ES-I3 (cell line): ENCODE measurements around the gene AMELY.
"Not testable (repeated sequence)": the region's sequence is repeated elsewhere in the genome, so short reads cannot be mapped to it uniquely, and the experiment has no call there.

Experiments used
- H3K36me3 ChIP-seq: 2 replicates; pipeline ENCODE4 v1.6.1; 2013; ENCODE audit warnings: mild to moderate bottlenecking, low read length, control low read depth, moderate library complexity; ENCODE audit not compliant: insufficient read depth
- H3K4me1 ChIP-seq: 2 replicates; pipeline ENCODE4 v1.6.1; 2013; ENCODE audit warnings: mild to moderate bottlenecking, control low read depth, low read length; ENCODE audit not compliant: insufficient read depth
- H3K9ac ChIP-seq: 2 replicates; pipeline ENCODE4 v1.6.1; 2013; ENCODE audit warnings: low read depth, mild to moderate bottlenecking, low read length, moderate library complexity
- H3K9me3 ChIP-seq: 2 replicates; pipeline ENCODE4 v1.6.1; 2013; ENCODE audit warnings: mild to moderate bottlenecking, low read length, moderate library complexity; ENCODE audit not compliant: control insufficient read depth, insufficient read depth

The AMELY gene

GRCh38 chrY:6907591-6907990 is 4.0 kb downstream of the AMELY start:
- Histone ChIP-seq H3K9ac (no peak overlapping the region), H3K4me1 (no peaks in the 10 kb centered on the region), H3K36me3 (no peaks in the 10 kb centered on the region), H3K9me3 (no peaks in the 10 kb centered on the region)

DNA sequence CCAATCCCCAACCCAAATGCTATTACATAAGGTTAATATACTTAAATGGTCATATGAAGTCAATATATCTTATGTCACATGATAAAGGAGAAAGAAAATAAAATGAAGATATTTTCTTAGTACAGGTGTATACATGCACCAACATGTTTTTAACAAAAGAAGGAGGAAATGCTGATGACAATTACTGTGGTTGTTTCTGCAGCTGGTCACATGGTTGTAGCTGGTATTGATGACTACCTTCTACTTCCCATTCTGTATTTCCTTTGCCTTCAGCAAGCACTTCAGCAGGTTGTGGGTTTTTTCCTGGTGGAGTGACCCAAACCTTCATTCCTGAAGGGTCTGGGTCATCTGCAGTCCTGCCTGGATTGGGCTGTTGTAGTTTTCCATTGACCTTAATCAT is 9.4 kb downstream of the AMELY start:
- H3K36me3 ChIP-seq, H3K9me3 ChIP-seq, H3K4me1 ChIP-seq, H3K9ac ChIP-seq: not testable (repeated sequence)

GRCh38 chrY:6895236-6895635 is 16.3 kb downstream of the AMELY start:
- Histone ChIP-seq H3K4me1 (no peaks in the 10 kb centered on the region), H3K9ac (no peak overlapping the region), H3K9me3 (no peaks in the 10 kb centered on the region), H3K36me3 (no peaks in the 10 kb centered on the region)

DNA sequence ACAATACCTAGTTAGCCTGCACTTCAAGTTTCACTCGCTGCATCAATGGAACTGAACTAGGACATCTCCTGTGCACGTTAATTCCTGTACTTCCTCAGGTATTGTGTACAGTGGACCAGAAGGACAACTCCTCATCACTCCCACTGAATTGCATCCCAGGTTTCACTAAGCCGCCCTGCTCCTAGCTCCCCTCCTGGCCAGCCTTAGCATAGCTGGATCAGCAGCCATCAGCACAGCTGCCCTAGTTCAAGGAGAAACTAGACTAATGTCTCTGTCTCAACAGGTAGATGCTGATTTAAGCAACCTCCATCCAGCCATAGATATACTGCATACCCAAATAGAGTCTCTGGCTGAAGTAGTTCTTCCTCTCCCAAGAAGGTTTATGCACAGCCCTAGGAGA is 17.1 kb downstream of the AMELY start:
- no peaks in the 10 kb centered on the region for H3K4me1 ChIP-seq
- H3K36me3 ChIP-seq = no peaks in the 10 kb centered on the region
- H3K9ac ChIP-seq = no peak overlapping the region
- no peaks in the 10 kb centered on the region for H3K9me3 ChIP-seq

DNA sequence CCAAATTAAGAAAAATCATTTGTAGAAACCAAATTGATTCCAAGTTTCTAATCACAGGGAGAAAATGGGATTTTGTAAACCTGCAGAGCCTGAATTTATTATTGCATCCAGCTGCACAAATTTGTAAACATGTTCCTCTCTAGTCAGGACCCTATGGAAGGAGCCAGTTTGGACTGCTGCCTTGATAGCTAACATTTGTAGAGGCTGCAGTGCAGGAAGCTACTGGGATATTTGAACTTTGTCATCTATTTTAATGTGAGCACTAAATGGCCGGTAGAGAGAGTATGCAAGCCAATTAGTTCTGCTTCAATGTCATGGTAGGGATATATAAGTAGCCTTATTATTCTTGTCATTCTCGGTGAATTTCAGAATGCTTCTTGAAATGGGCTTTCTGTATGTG is 62.2 kb downstream of the AMELY start:
- H3K4me1 ChIP-seq = no peaks in the 10 kb centered on the region
- H3K9me3 ChIP-seq = no peaks in the 10 kb centered on the region
- no peak overlapping the region for H3K9ac ChIP-seq
- H3K36me3 ChIP-seq = no peaks in the 10 kb centered on the region

DNA sequence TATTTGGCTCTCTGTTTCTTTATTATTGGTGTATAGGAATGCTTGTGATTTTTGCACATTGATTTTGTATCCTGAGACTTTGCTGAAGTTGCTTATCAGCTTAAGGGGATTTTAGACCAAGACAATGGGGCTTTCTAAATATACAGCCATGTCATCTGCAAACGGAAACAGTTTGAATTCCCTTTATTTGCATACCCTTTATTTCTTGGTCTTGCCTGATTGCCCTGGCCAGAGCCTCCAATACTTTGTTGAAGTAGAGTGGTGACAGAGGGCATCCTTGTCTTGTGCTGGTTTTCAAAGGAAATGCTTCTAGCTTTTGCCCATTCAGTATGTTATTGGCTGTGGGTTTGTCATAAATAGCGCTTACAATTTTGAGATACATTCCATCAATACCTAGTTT is 68.9 kb downstream of the AMELY start:
- H3K4me1 ChIP-seq, H3K9me3 ChIP-seq, H3K36me3 ChIP-seq, H3K9ac ChIP-seq: not testable (repeated sequence)
